Endothelial cell of umbilical vein (primary cell): ENCODE data around the gene GNAO1. TPM values are rescaled to one million over a fixed set of nuclear protein-coding genes. Genes with fewer than 3 reads are reported as not detected.

Experiments used
- BruUV-seq: library from RNA; stranded (reverse); fragments of 400-500 nt; replicated peaks from 2 replicates; lab custom pipeline; 2021; lab: Mats Ljungman, UMichigan
- CTCF ChIA-PET: fragments of 300-600, 350-600 bp; sonication (Branson Sonifier 250); formaldehyde crosslinking; loops from one replicate; lab custom pipeline; 2021; ENCODE audit warnings: antibody characterized with exemption, inconsistent platforms; lab: Charles Lee
- POLR2A ChIA-PET: fragments of 300-600, 350-600 bp; sonication (Branson Sonifier 250); formaldehyde crosslinking; loops from one replicate; lab custom pipeline; 2021; ENCODE audit warnings: antibody characterized with exemption, inconsistent platforms; lab: Charles Lee
- DNase-seq: peaks from one replicate; pipeline ENCODE4 v3.0.0-alpha.2; 2011; ENCODE audit warnings: low read depth, low spot score
- FAIRE-seq: peaks from 2 replicates; lab custom pipeline; 2011; peaks lifted over from hg19 to GRCh38; lab: Jason Lieb, UNC
- H2AFZ ChIP-seq: 2 replicates; pipeline ENCODE4 v1.6.0; 2012; ENCODE audit warnings: low read depth, low read length, control low read depth, inconsistent platforms
- H3K27ac ChIP-seq: 2 replicates; pipeline ENCODE4 v1.5.1; 2011; ENCODE audit warnings: low read depth, mild to moderate bottlenecking, control low read depth, low read length, moderate library complexity; ENCODE audit not compliant: insufficient read depth
- H3K27me3 ChIP-seq, 2 experiments: 2 replicates each; pipeline versions ENCODE4 v1.6.0 to v1.6.1; 2011; ENCODE audit warnings: low read length in 2 of 2, mixed read lengths in 1 of 2; ENCODE audit not compliant: control insufficient read depth in 2 of 2, insufficient read depth in 2 of 2
- H3K36me3 ChIP-seq, 2 experiments: 2 replicates in 1 of 2; 3 replicates in 1 of 2; pipeline ENCODE4 v1.5.1; 2011; ENCODE audit warnings: low read length in 2 of 2, mild to moderate bottlenecking in 1 of 2, moderate library complexity in 1 of 2; ENCODE audit not compliant: control insufficient read depth in 2 of 2, insufficient read depth in 2 of 2; ENCODE audit errors: extremely low read depth in 1 of 2
- H3K4me1 ChIP-seq: 3 replicates; pipeline ENCODE4 v1.5.1; 2011; ENCODE audit warnings: mild to moderate bottlenecking, low read length; ENCODE audit not compliant: control insufficient read depth, insufficient read depth; ENCODE audit errors: extremely low read depth
- H3K4me2 ChIP-seq: 2 replicates; pipeline ENCODE4 v1.6.1; 2011; ENCODE audit warnings: low read length, control low read depth, mixed read lengths; ENCODE audit not compliant: insufficient read depth
- H3K4me3 ChIP-seq, 3 experiments: fragments of 200-600 bp in 1 of 3; sonication (generic), shearing (Covaris generic) in 1 of 3; replicated peaks in 1 of 3; 2 replicates each; pipeline ENCODE4 v1.5.1; 2011 to 2016; ENCODE audit warnings: control low read depth in 3 of 3, low read length in 3 of 3, mild to moderate bottlenecking in 2 of 3, inconsistent platforms in 1 of 3, low read depth in 1 of 3, moderate library complexity in 1 of 3; ENCODE audit not compliant: insufficient read depth in 1 of 3
- H3K79me2 ChIP-seq: 2 replicates; pipeline ENCODE4 v1.6.0; 2012; ENCODE audit warnings: low read length, inconsistent platforms; ENCODE audit not compliant: control insufficient read depth, insufficient read depth
- H3K9ac ChIP-seq: replicated peaks from 2 replicates; pipeline ENCODE3; 2011; ENCODE audit warnings: low read length, control low read depth; ENCODE audit not compliant: insufficient read depth; ENCODE audit errors: extremely low read depth
- H3K9me1 ChIP-seq: replicated peaks from 3 replicates; pipeline ENCODE4 v1.6.0; 2011; ENCODE audit warnings: mild to moderate bottlenecking, low read length; ENCODE audit not compliant: control insufficient read depth, insufficient read depth; ENCODE audit errors: extremely low read depth
- H3K9me3 ChIP-seq: replicated peaks from 2 replicates; pipeline ENCODE4 v1.5.1; 2012; ENCODE audit warnings: low read length, inconsistent platforms; ENCODE audit not compliant: control insufficient read depth, insufficient read depth
- H4K20me1 ChIP-seq: replicated peaks from 2 replicates; pipeline ENCODE3; 2011; ENCODE audit warnings: mild to moderate bottlenecking, low read length; ENCODE audit not compliant: control insufficient read depth, insufficient read depth; ENCODE audit errors: extremely low read depth
- EZH2 ChIP-seq: IDR thresholded peaks from 2 replicates; pipeline ENCODE4 v1.6.1; 2012; ENCODE audit warnings: borderline replicate concordance, low read depth, mild to moderate bottlenecking, moderate library complexity, low read length, inconsistent platforms; ENCODE audit not compliant: severe bottlenecking
- FOS ChIP-seq: IDR thresholded peaks from 2 replicates; pipeline ENCODE4 v1.6.1; 2011; ENCODE audit warnings: mild to moderate bottlenecking, low read length, moderate library complexity, borderline replicate concordance; ENCODE audit not compliant: insufficient read depth
- GATA2 ChIP-seq: IDR thresholded peaks from 2 replicates; pipeline ENCODE4 v1.7.0; 2011; ENCODE audit warnings: low read depth, mild to moderate bottlenecking, moderate library complexity, mixed read lengths, low read length; ENCODE audit not compliant: insufficient read length, insufficient read depth
- JUN ChIP-seq: IDR thresholded peaks from 2 replicates; pipeline ENCODE4 v1.6.1; 2011; ENCODE audit warnings: borderline replicate concordance, low read depth; ENCODE audit not compliant: insufficient read length, insufficient read depth
- MYC ChIP-seq: IDR thresholded peaks from one replicate; pipeline ENCODE4 v1.6.1; 2011; ENCODE audit warnings: mild to moderate bottlenecking, low read depth, low read length
- POLR2A ChIP-seq: IDR thresholded peaks from 2 replicates; pipeline ENCODE4 v1.6.1; 2012; ENCODE audit warnings: low read depth, mild to moderate bottlenecking, control low read depth, low read length
- POLR2AphosphoS5 ChIP-seq: IDR thresholded peaks from 2 replicates; pipeline ENCODE4 v1.6.1; 2012; ENCODE audit warnings: low read depth, mild to moderate bottlenecking, control low read depth, low read length, moderate library complexity; ENCODE audit not compliant: insufficient read depth
- dilution Hi-C: fragments of 300-500 bp; cut with MboI; formaldehyde crosslinking; loops from one replicate; pipeline ENCODE4 v1.15.0; 2019; ENCODE audit warnings: low sequenced_read_pairs; ENCODE audit not compliant: extremely low pct_ligation_motif_present
- intact Hi-C: fragments of 100-400 bp; cut with micrococcal nuclease; formaldehyde crosslinking; loops from one replicate; pipeline ENCODE4 v1.10.0; 2022
- polyA plus RNA-seq, 4 experiments: library from polyadenylated mRNA; depleted of rRNA in 3 of 4; stranded (reverse) in 3 of 4; unstranded in 1 of 4; fragments of >200 nt; gene quantifications; 2 replicates each; pipeline versions ENCODE4 v1.2.1 to v1.2.3, GENCODE V29; 2011 to 2012; ENCODE audit warnings: missing spikeins in 1 of 4
- total RNA-seq: library from RNA; stranded (reverse); gene quantifications from 2 replicates; pipeline ENCODE4 v1.2.3, GENCODE V29; 2021
- TF ChIP-seq, protein P1 (sequence below), 2 donors: IDR thresholded peaks; 1 replicate in 1 of 2; 2 replicates in 1 of 2; pipeline ENCODE4 v1.5.1; 2011; ENCODE audit warnings: low read length in 2 of 2, mild to moderate bottlenecking in 2 of 2, moderate library complexity in 2 of 2, control low read depth in 1 of 2, inconsistent platforms in 1 of 2, low read depth in 1 of 2; ENCODE audit not compliant: insufficient read depth in 1 of 2; ENCODE audit errors: extremely low read depth in 1 of 2
- TF ChIP-seq, protein P2 (sequence below): IDR thresholded peaks from 2 replicates; pipeline ENCODE4 v1.6.1; 2011; ENCODE audit not compliant: insufficient read depth, insufficient read length

GNAO1 gene
- total and polyA plus RNA-seq, 2 donors (not counting 3 experiments of a cell fraction or from before 2014, with no cell fraction given) = not detected

DNA sequence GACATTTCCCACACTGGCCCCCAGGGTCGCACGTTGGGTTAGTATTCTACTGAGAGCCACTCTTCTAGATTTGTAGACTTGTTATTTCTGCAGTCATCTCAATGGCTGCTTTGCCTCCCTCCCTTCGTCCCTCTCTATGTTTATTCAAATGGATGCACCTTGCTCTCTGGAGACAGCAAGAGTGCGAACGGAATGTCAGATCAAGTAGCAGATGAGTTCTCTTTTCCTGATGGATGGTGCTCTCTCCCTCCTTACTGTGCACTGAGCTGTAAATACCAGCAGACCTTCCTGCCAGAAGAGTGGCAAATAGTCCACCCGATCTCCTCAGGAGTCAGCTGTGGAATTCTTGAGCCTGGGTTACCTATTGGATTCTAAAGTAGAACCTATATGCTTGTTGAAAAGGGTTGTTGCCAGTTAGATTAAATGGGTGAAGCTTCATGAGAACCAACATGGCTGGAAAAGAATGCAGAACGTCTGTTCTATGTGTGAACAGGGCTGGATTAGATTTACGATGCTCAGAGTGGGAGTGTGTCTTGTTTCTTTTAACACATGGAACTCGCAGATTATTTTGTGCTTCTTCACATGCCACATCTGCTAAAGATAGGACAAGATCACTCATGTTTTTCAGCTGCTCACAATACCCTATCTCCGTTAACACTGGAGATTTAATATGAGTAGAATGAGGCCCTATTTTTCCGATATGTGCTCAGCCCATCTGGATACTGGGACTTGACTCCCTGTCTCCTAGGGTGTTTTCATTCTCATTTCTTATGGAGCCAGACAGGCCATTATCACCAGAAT is 6.1 kb downstream of the GNAO1 start:
- DNase-seq (no peak), FAIRE-seq (no peak)
- intact Hi-C loops (loop anchor here (10.0 kb wide), 1 partner anchor 117 kb away; no protein-coding TSS in a partner anchor), dilution Hi-C loops (no loop called here)
- Histone ChIP-seq H3K4me2 (no peak overlapping the region), H3K9ac (no peak overlapping the region), H3K27ac (no peak overlapping the region), H3K9me1 (no peaks in the 10 kb centered on the region), H3K79me2 (no peaks in the 10 kb centered on the region), H3K9me3 (no peaks in the 10 kb centered on the region), H4K20me1 (no peaks in the 10 kb centered on the region), H3K36me3 (no peaks in the 10 kb centered on the region), H3K4me3 (no peak overlapping the region), H3K27me3 (peaks cover 31 to 33% of the 10 kb centered on the region in 2 experiments), H2AFZ (no peak overlapping the region), H3K4me1 (no peaks in the 10 kb centered on the region)
- POLR2A ChIA-PET = no interaction called here
- no TSS peak for BruUV-seq
- TF ChIP-seq GATA2 = no peak
- TF ChIP-seq JUN = no peak
- no peak for TF ChIP-seq POLR2A
- TF ChIP-seq MYC = no peak
- TF ChIP-seq, protein P1, sequence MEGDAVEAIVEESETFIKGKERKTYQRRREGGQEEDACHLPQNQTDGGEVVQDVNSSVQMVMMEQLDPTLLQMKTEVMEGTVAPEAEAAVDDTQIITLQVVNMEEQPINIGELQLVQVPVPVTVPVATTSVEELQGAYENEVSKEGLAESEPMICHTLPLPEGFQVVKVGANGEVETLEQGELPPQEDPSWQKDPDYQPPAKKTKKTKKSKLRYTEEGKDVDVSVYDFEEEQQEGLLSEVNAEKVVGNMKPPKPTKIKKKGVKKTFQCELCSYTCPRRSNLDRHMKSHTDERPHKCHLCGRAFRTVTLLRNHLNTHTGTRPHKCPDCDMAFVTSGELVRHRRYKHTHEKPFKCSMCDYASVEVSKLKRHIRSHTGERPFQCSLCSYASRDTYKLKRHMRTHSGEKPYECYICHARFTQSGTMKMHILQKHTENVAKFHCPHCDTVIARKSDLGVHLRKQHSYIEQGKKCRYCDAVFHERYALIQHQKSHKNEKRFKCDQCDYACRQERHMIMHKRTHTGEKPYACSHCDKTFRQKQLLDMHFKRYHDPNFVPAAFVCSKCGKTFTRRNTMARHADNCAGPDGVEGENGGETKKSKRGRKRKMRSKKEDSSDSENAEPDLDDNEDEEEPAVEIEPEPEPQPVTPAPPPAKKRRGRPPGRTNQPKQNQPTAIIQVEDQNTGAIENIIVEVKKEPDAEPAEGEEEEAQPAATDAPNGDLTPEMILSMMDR (IDR thresholded peaks at IDR 0.05; ENCODE audit: extremely low read depth in 1 of 2, insufficient read depth in 1 of 2, low read depth in 1 of 2, low read length in 2 of 2) = no peak
- TF ChIP-seq FOS = no peak
- no peak for TF ChIP-seq POLR2AphosphoS5
- TF ChIP-seq, protein P2, sequence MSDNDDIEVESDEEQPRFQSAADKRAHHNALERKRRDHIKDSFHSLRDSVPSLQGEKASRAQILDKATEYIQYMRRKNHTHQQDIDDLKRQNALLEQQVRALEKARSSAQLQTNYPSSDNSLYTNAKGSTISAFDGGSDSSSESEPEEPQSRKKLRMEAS = no peak
- TF ChIP-seq EZH2 = no peak
- CTCF ChIA-PET = no interaction called here
